ENCODE data around the gene ARAF. TPM values are rescaled to one million over a fixed set of nuclear protein-coding genes. Genes with fewer than 3 reads are reported as not detected.

ARAF gene
- total RNA-seq, 1 experiment from 2014 or later: 68.5 TPM

DNA sequence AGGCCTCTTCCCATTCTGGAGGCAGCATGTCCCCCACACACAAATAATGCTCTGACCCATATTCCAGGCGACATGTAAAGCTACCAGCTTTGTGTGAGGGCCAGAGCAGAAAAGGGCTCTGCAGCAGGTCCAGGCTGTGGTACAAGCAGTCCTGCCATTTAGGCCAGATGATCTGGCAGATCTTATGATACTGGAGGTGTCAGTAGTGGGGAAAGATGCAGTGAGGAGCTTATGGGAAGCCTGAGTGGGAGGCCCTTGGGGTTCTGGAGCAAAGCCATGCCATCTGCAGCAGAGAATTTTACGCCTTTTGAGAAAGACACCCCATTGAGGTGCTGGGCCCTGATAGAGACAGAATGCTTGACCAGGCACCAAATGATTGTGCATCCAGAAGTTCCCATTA, 50.9 kb downstream of the ARAF start:
- Histone ChIP-seq H3K9me3 (no peaks in the 10 kb centered on the region), H3K4me1 (no peaks in the 10 kb centered on the region), H3K4me3 (ENCODE audit: low read depth, low read length) (no peak overlapping the region), H3K36me3 (ENCODE audit: control insufficient read depth, insufficient read depth, low read length) (no peaks in the 10 kb centered on the region), H3K27me3 (replicated peaks; ENCODE audit: control insufficient read depth, insufficient read depth, low read length) (no peaks in the 10 kb centered on the region)
- ChIA-PET CTCF (no interaction called here), POLR2A (no interaction called here)
- Mint-ChIP-seq H3K9me3 (ENCODE audit: unreplicated experiment) (no peaks in the 10 kb centered on the region), H3K4me1 (ENCODE audit: low read depth, unreplicated experiment) (no peaks in the 10 kb centered on the region), H3K4me3 (ENCODE audit: unreplicated experiment) (no peak overlapping the region), H3K27ac (ENCODE audit: unreplicated experiment) (no peak overlapping the region), H3K36me3 (ENCODE audit: insufficient read depth, unreplicated experiment) (no peaks in the 10 kb centered on the region), H3K27me3 (ENCODE audit: insufficient read depth, unreplicated experiment) (no peaks in the 10 kb centered on the region)
- TF ChIP-seq CTCF (IDR thresholded peaks at IDR 0.05; ENCODE audit: insufficient read depth in 1 of 2, low read depth in 1 of 2, low read length in 1 of 2, severe bottlenecking in 1 of 2, unreplicated experiment in 1 of 2): no peak
- no TSS peak for BruUV-seq (replicated peaks)
- intact Hi-C loops (cut with micrococcal nuclease; ENCODE audit: unreplicated experiment): no loop called here
- no peak for DNase-seq

GRCh38 chrX:47612418-47612817, 51.4 kb downstream of the ARAF start:
- no peaks in the 10 kb centered on the region for H3K4me1 ChIP-seq
- H3K36me3 ChIP-seq (ENCODE audit: control insufficient read depth, insufficient read depth, low read length): no peaks in the 10 kb centered on the region
- POLR2A ChIA-PET: no interaction called here
- H3K4me1 Mint-ChIP-seq (ENCODE audit: low read depth, unreplicated experiment): no peaks in the 10 kb centered on the region
- no peaks in the 10 kb centered on the region for H3K9me3 Mint-ChIP-seq (ENCODE audit: unreplicated experiment)
- H3K9me3 ChIP-seq: no peaks in the 10 kb centered on the region
- no peak for TF ChIP-seq CTCF (IDR thresholded peaks at IDR 0.05; ENCODE audit: insufficient read depth in 1 of 2, low read depth in 1 of 2, low read length in 1 of 2, severe bottlenecking in 1 of 2, unreplicated experiment in 1 of 2)
- no peak overlapping the region for H3K4me3 Mint-ChIP-seq (ENCODE audit: unreplicated experiment)
- H3K27me3 Mint-ChIP-seq (ENCODE audit: insufficient read depth, unreplicated experiment): no peaks in the 10 kb centered on the region
- no peak for DNase-seq
- intact Hi-C loops (cut with micrococcal nuclease; ENCODE audit: unreplicated experiment): no loop called here
- CTCF ChIA-PET: no interaction called here
- BruUV-seq (replicated peaks): no TSS peak
- H3K36me3 Mint-ChIP-seq (ENCODE audit: insufficient read depth, unreplicated experiment): no peaks in the 10 kb centered on the region
- H3K27ac Mint-ChIP-seq (ENCODE audit: unreplicated experiment): no peak overlapping the region
- H3K27me3 ChIP-seq (replicated peaks; ENCODE audit: control insufficient read depth, insufficient read depth, low read length): no peaks in the 10 kb centered on the region
- no peak overlapping the region for H3K4me3 ChIP-seq (ENCODE audit: low read depth, low read length)

DNA sequence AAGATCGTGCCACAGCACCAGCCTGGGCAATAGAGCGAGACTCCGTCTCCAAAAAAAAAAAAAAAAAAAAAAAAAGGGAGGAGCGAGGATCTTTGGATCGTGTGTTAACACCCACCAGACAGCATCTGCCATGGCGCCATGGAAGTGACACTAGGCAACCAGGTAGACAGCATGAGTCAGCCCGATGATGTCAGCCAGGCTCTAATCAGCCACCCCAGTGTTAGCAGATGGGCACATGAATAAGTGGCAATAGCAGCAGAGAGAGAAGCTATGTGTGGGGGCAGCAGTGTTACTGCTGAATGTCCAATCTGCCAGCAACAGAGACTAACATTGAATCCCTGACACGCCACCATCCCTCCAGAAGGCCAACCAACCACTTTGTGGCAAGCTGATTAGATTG, 52.1 kb downstream of the ARAF start:
- H3K9me3 Mint-ChIP-seq (ENCODE audit: unreplicated experiment): no peaks in the 10 kb centered on the region
- H3K36me3 ChIP-seq (ENCODE audit: control insufficient read depth, insufficient read depth, low read length): no peaks in the 10 kb centered on the region
- no peaks in the 10 kb centered on the region for H3K27me3 ChIP-seq (replicated peaks; ENCODE audit: control insufficient read depth, insufficient read depth, low read length)
- H3K9me3 ChIP-seq: no peaks in the 10 kb centered on the region
- no peak overlapping the region for H3K4me3 Mint-ChIP-seq (ENCODE audit: unreplicated experiment)
- POLR2A ChIA-PET: no interaction called here
- DNase-seq: no peak
- intact Hi-C loops (cut with micrococcal nuclease; ENCODE audit: unreplicated experiment): no loop called here
- H3K27ac Mint-ChIP-seq (ENCODE audit: unreplicated experiment): no peak overlapping the region
- no peaks in the 10 kb centered on the region for H3K4me1 ChIP-seq
- no TSS peak for BruUV-seq (replicated peaks)
- no peaks in the 10 kb centered on the region for H3K27me3 Mint-ChIP-seq (ENCODE audit: insufficient read depth, unreplicated experiment)
- H3K4me3 ChIP-seq (ENCODE audit: low read depth, low read length): no peak overlapping the region
- no peaks in the 10 kb centered on the region for H3K4me1 Mint-ChIP-seq (ENCODE audit: low read depth, unreplicated experiment)
- no peak for TF ChIP-seq CTCF (IDR thresholded peaks at IDR 0.05; ENCODE audit: insufficient read depth in 1 of 2, low read depth in 1 of 2, low read length in 1 of 2, severe bottlenecking in 1 of 2, unreplicated experiment in 1 of 2)
- CTCF ChIA-PET: no interaction called here
- H3K36me3 Mint-ChIP-seq (ENCODE audit: insufficient read depth, unreplicated experiment): no peaks in the 10 kb centered on the region
